Endodermal cell (in vitro differentiated cells): ENCODE data around the gene SLC24A3. TPM values are rescaled to one million over a fixed set of nuclear protein-coding genes. Genes with fewer than 3 reads are reported as not detected.
A peak's percentile ranks its signal among the peaks of the same experiment; 100 is the strongest.

Experiments
- DNase-seq: peaks from one replicate; pipeline ENCODE4 v3.0.0-alpha.2; 2017
- H3K27ac ChIP-seq: 2 replicates; pipeline ENCODE4 v1.5.1; 2013; ENCODE audit warnings: mild to moderate bottlenecking, low read depth, low read length, moderate library complexity
- H3K27me3 ChIP-seq: 2 replicates; pipeline ENCODE4 v1.6.1; 2013; ENCODE audit warnings: mild to moderate bottlenecking, low read length, moderate library complexity; ENCODE audit not compliant: insufficient read depth, control insufficient read depth, poor library complexity, severe bottlenecking
- H3K36me3 ChIP-seq: 2 replicates; pipeline ENCODE4 v1.7.0; 2013; ENCODE audit warnings: mild to moderate bottlenecking, low read length, moderate library complexity; ENCODE audit not compliant: control insufficient read depth, insufficient read depth
- H3K4me1 ChIP-seq: one replicate; pipeline ENCODE4 v1.7.0; 2013; ENCODE audit warnings: low read length; ENCODE audit not compliant: control insufficient read depth, insufficient read depth
- H3K4me3 ChIP-seq: 2 replicates; pipeline ENCODE4 v1.5.1; 2013; ENCODE audit warnings: mild to moderate bottlenecking, low read length, moderate library complexity
- H3K9ac ChIP-seq: 2 replicates; pipeline ENCODE4 v1.6.1; 2013; ENCODE audit warnings: mild to moderate bottlenecking, low read length, moderate library complexity; ENCODE audit not compliant: poor library complexity, severe bottlenecking; ENCODE audit errors: extremely low read depth
- H3K9me3 ChIP-seq: 2 replicates; pipeline ENCODE4 v1.6.1; 2013; ENCODE audit warnings: mild to moderate bottlenecking, low read length, moderate library complexity; ENCODE audit not compliant: control insufficient read depth
- H3K27ac Mint-ChIP-seq: 2 replicates; pipeline ENCODE4 v1.8.0; 2020; ENCODE audit warnings: mixed read lengths
- H3K27me3 Mint-ChIP-seq: 2 replicates; pipeline ENCODE4 v1.8.0; 2021; ENCODE audit warnings: mild to moderate bottlenecking, mixed read lengths; ENCODE audit not compliant: insufficient read depth
- H3K36me3 Mint-ChIP-seq: 2 replicates; pipeline ENCODE4 v1.8.0; 2020; ENCODE audit warnings: low read depth, mixed read lengths
- H3K4me1 Mint-ChIP-seq: 2 replicates; pipeline ENCODE4 v1.8.0; 2020; ENCODE audit warnings: mixed read lengths
- H3K4me3 Mint-ChIP-seq: 2 replicates; pipeline ENCODE4 v1.8.0; 2020; ENCODE audit warnings: mild to moderate bottlenecking, moderate library complexity, mixed read lengths
- H3K9me3 Mint-ChIP-seq: 2 replicates; pipeline ENCODE4 v1.8.0; 2020; ENCODE audit warnings: mild to moderate bottlenecking, mixed read lengths
- CTCF ChIP-seq: fragments of 200-600 bp; sonication (generic); conservative IDR thresholded peaks from 2 replicates; pipeline ENCODE4 v1.5.0; 2021; ENCODE audit warnings: antibody characterized with exemption, mild to moderate bottlenecking
- WGBS, 2 experiments: methylation state at CpG; one replicate each; pipeline versions ENCODE4 v1.1.5 to v1.1.7; 2013; ENCODE audit warnings: missing lambda C conversion rate in 2 of 2, mixed read lengths in 1 of 2; ENCODE audit not compliant: insufficient coverage in 1 of 2, insufficient read length in 1 of 2; 5-methylcytosine and 5-hydroxymethylcytosine counted together
- total RNA-seq, 2 donors: library from RNA; stranded (reverse); fragmentation: NEBNext Ultra II Directional in 1 of 2; extraction: Animal tissue kit (Norgen Biotek cat#: 25700) in 1 of 2; gene quantifications; 2 replicates in 1 of 2; 3 replicates in 1 of 2; pipeline ENCODE4 v1.2.1, GENCODE V29; 2021

Gene SLC24A3
- total RNA-seq, 2 donors from 2014 or later, result 1.5 to 1.8 TPM

GRCh38 chr20:19397666-19398065 lies 185.2 kb downstream of the SLC24A3 start:
- WGBS, 2 experiments, result 62% methylated on average over 1 of the region's 1 CpG; no CpG with 5 or more reads in 1 of the 2 experiments
- no peak for DNase-seq

GRCh38 chr20:19401096-19401495 lies 188.7 kb downstream of the SLC24A3 start:
- Mint-ChIP-seq H3K36me3 (peaks cover 3% of the 10 kb centered on the region), H3K27me3 (no peaks in the 10 kb centered on the region), H3K4me1 (no peaks in the 10 kb centered on the region), H3K9me3 (peaks cover 24% of the 10 kb centered on the region), H3K4me3 (no peak overlapping the region), H3K27ac (no peak overlapping the region)
- TF ChIP-seq CTCF, result no peak
- no peaks in the 10 kb centered on the region for H3K27me3 ChIP-seq
- no peak overlapping the region for H3K27ac ChIP-seq
- no peak for DNase-seq
- 70 to 72% methylated on average over 4 of the region's 4 CpGs for WGBS, 2 experiments
- no peak overlapping the region for H3K9ac ChIP-seq
- H3K4me3 ChIP-seq, result no peak overlapping the region
- no peaks in the 10 kb centered on the region for H3K4me1 ChIP-seq
- no peaks in the 10 kb centered on the region for H3K36me3 ChIP-seq
- peaks cover 23% of the 10 kb centered on the region for H3K9me3 ChIP-seq

More at GRCh38 chr20:19397666-19398065, 185.2 kb downstream of the SLC24A3 start:
- Mint-ChIP-seq H3K4me1 (no peaks in the 10 kb centered on the region), H3K36me3 (peaks cover 3% of the 10 kb centered on the region), H3K27ac (no peak overlapping the region), H3K9me3 (peaks cover 24% of the 10 kb centered on the region), H3K27me3 (no peaks in the 10 kb centered on the region), H3K4me3 (no peak overlapping the region)
- no peak overlapping the region for H3K9ac ChIP-seq
- no peaks in the 10 kb centered on the region for H3K36me3 ChIP-seq
- TF ChIP-seq CTCF, result no peak
- H3K27ac ChIP-seq, result no peak overlapping the region
- no peak overlapping the region for H3K4me3 ChIP-seq
- H3K9me3 ChIP-seq, result peaks cover 23% of the 10 kb centered on the region
- no peaks in the 10 kb centered on the region for H3K4me1 ChIP-seq
- H3K27me3 ChIP-seq, result no peaks in the 10 kb centered on the region

GRCh38 chr20:19403549-19403948 lies 191.1 kb downstream of the SLC24A3 start:
- Histone ChIP-seq H3K36me3 (no peaks in the 10 kb centered on the region), H3K27ac (no peak overlapping the region), H3K9ac (no peak overlapping the region), H3K4me3 (no peak overlapping the region), H3K27me3 (no peaks in the 10 kb centered on the region), H3K4me1 (no peaks in the 10 kb centered on the region), H3K9me3 (peaks cover 6% of the 10 kb centered on the region)
- WGBS, 2 experiments, result 95% methylated on average over 3 to 4 of the region's 4 CpGs
- Mint-ChIP-seq H3K4me1 (no peaks in the 10 kb centered on the region), H3K27me3 (no peaks in the 10 kb centered on the region), H3K9me3 (peaks cover 9% of the 10 kb centered on the region), H3K4me3 (no peak overlapping the region), H3K36me3 (no peaks in the 10 kb centered on the region), H3K27ac (no peak overlapping the region)
- DNase-seq, result peak; percentile 60
- TF ChIP-seq CTCF, result no peak
